ENCODE results near the gene ATG10. TPM values are rescaled to one million over a fixed set of nuclear protein-coding genes. Genes with fewer than 3 reads are reported as not detected.
"Not testable (repeated sequence)": the region's sequence is repeated elsewhere in the genome, so short reads cannot be mapped to it uniquely, and the experiment has no call there.

The ATG10 gene
- polyA plus RNA-seq, 1 experiment = 1.7 TPM

DNA sequence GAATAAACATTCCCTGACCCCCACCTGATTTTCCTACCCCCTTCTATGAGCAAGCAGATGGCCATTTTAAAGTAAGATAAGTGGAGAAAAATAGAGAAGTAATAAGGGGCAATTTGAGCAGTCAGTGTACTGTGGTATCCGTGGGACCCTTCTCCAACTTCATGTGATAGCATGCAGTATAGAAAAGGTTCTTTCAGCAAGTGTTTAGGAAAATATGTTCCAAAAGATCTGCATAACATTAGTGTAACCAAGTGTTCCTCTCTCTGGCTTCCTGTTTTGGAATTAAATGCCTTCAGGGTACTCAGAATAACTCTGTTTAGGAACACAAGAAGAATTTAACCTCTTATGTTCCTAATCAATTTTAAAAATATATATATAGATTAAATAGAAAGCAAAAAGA, 134.9 kb downstream of the ATG10 start:
- DNase-seq (ENCODE audit: low read depth) = no peak
- ChIA-PET CTCF (interaction anchor here (0.7 to 4.6 kb wide), 9 partner anchors 10 to 268 kb away, joined by 3 to 30 read pairs (median 4); no protein-coding TSS in a partner anchor), POLR2A (no interaction called here)
- TF ChIP-seq, protein P1, sequence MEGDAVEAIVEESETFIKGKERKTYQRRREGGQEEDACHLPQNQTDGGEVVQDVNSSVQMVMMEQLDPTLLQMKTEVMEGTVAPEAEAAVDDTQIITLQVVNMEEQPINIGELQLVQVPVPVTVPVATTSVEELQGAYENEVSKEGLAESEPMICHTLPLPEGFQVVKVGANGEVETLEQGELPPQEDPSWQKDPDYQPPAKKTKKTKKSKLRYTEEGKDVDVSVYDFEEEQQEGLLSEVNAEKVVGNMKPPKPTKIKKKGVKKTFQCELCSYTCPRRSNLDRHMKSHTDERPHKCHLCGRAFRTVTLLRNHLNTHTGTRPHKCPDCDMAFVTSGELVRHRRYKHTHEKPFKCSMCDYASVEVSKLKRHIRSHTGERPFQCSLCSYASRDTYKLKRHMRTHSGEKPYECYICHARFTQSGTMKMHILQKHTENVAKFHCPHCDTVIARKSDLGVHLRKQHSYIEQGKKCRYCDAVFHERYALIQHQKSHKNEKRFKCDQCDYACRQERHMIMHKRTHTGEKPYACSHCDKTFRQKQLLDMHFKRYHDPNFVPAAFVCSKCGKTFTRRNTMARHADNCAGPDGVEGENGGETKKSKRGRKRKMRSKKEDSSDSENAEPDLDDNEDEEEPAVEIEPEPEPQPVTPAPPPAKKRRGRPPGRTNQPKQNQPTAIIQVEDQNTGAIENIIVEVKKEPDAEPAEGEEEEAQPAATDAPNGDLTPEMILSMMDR (IDR thresholded peaks at IDR 0.05; ENCODE audit: insufficient read depth, low read depth, low read length) = no peak
- Histone ChIP-seq H3K36me3 (ENCODE audit: control insufficient read depth, insufficient read depth, low read length) (no peaks in the 10 kb centered on the region), H3K4me3 (ENCODE audit: low read depth, low read length) (no peak overlapping the region), H3K27me3 (ENCODE audit: control insufficient read depth, insufficient read depth, low read length) (no peaks in the 10 kb centered on the region)

DNA sequence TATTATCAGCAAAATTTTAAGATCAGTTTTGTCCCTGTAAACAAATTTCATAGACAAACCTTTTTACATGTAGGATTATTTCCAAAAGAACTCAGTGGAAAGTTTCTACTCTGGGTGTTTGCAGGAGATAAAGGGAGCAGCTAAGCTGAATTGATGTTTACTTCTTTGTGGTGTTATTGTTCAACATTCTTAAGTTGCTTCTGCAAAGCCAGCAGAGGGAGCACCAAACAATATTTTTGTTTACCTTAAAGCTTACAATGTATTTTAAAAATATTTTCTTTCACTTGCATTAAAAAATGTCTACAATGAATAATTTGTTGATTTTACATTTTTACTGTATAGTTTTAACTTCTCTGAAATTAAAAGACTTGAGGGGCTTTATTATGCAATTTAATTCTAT, 135.4 kb downstream of the ATG10 start:
- CTCF ChIA-PET = interaction anchor here (0.7 to 4.6 kb wide), 7 partner anchors 10 to 268 kb away, joined by 3 to 30 read pairs (median 4); no protein-coding TSS in a partner anchor
- Histone ChIP-seq H3K4me3 (ENCODE audit: low read depth, low read length) (no peak overlapping the region), H3K36me3 (ENCODE audit: control insufficient read depth, insufficient read depth, low read length) (no peaks in the 10 kb centered on the region), H3K27me3 (ENCODE audit: control insufficient read depth, insufficient read depth, low read length) (no peaks in the 10 kb centered on the region)
- POLR2A ChIA-PET = no interaction called here
- no peak for DNase-seq (ENCODE audit: low read depth)
- TF ChIP-seq, protein P1 (IDR thresholded peaks at IDR 0.05; ENCODE audit: insufficient read depth, low read depth, low read length) = peak; percentile 53

DNA sequence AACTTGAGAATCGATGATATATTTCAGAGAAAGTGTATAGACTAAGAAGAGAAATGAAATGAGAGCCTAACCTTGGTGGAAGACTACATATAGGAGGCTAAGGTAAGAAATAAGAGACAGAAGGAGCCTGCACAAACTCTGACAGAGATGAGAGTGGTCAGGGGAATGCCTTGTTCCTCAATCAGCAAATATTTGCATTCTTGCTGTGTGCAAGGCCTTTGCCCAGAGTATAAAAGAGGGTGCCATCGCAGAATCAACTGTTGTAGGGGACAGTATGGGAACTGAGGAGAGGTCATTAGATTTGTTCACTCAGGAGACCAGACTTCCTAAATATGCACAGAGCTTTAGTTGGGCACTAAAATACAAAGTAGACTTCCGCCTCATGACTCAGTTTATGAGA, 137.2 kb downstream of the ATG10 start:
- no peak for DNase-seq (ENCODE audit: low read depth)
- H3K4me3 ChIP-seq (ENCODE audit: low read depth, low read length) = no peak overlapping the region
- ChIA-PET POLR2A (no interaction called here), CTCF (interaction anchor here (0.6 to 4.6 kb wide), 2 partner anchors 42 to 56 kb away, joined by 3 to 30 read pairs; no protein-coding TSS in a partner anchor)
- no peaks in the 10 kb centered on the region for H3K27me3 ChIP-seq (ENCODE audit: control insufficient read depth, insufficient read depth, low read length)
- no peaks in the 10 kb centered on the region for H3K36me3 ChIP-seq (ENCODE audit: control insufficient read depth, insufficient read depth, low read length)
- TF ChIP-seq, protein P1 (IDR thresholded peaks at IDR 0.05; ENCODE audit: insufficient read depth, low read depth, low read length) = no peak

DNA sequence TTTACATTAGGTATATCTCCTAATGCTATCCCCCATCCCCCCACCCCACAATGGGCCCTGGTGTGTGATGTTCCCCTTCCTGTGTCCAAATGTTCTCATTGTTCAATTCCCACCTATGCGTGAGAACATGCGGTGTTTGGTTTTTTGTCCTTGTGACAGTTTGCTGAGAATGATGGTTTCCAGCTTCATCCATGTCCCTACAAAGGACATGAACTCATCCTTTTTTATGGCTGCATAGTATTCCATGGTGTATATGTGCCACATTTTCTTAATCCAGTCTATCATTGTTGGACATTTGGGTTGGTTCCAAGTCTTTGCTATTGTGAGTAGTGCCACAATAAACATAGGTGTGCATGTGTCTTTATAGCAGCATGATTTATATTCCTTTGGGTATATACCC, 138.1 kb downstream of the ATG10 start:
- H3K4me3 ChIP-seq (ENCODE audit: low read depth, low read length); H3K27me3 ChIP-seq (ENCODE audit: control insufficient read depth, insufficient read depth, low read length); H3K36me3 ChIP-seq (ENCODE audit: control insufficient read depth, insufficient read depth, low read length); POLR2A ChIA-PET; DNase-seq (ENCODE audit: low read depth); CTCF ChIA-PET: not testable (repeated sequence)

DNA sequence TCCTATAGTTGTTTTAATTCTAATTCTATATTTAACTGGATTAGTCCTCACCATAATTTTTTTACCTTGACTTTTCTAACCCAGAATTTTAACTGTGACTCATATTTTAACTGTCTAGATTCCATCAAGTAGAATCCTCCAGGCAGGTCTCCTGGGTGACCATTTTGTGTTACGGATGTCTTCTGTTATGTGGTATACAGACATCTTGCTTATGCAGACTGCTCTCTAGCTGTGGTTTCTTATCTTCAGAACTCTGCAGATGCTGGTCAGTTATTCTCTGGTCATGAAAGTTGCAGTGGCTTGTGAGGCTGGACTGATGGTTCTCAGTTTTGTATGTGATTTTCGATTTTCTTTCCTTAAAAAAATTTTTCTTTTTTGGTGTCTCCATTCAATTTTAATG, 139.4 kb downstream of the ATG10 start:
- no peaks in the 10 kb centered on the region for H3K36me3 ChIP-seq (ENCODE audit: control insufficient read depth, insufficient read depth, low read length)
- no peak for DNase-seq (ENCODE audit: low read depth)
- no peak overlapping the region for H3K4me3 ChIP-seq (ENCODE audit: low read depth, low read length)
- TF ChIP-seq, protein P1 (IDR thresholded peaks at IDR 0.05; ENCODE audit: insufficient read depth, low read depth, low read length) = no peak
- CTCF ChIA-PET = no interaction called here
- POLR2A ChIA-PET = no interaction called here
- no peaks in the 10 kb centered on the region for H3K27me3 ChIP-seq (ENCODE audit: control insufficient read depth, insufficient read depth, low read length)

DNA sequence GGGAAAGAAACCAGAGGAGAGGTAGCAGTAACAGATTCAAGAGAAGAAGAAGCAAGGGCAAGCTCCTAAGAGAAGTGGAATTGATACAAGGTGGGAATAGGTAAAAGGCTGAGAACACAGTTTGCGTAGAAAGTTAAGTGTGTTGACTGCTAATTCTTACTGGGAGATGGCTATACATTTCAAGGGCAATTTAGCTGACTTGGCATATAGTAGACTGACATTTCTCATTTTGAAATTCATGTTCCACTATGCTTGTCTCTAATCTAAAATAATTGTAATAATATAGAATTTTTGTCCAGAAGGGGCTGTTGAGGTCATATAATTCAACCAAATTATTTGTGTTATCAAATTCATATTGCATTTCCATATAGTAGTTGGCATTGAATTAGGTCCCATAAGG, 144.0 kb downstream of the ATG10 start:
- CTCF ChIA-PET = interaction anchor here (0.6 kb wide), 1 partner anchor 609 kb away, joined by 5 read pairs; no protein-coding TSS in a partner anchor
- POLR2A ChIA-PET = no interaction called here
- TF ChIP-seq, protein P1 (IDR thresholded peaks at IDR 0.05; ENCODE audit: insufficient read depth, low read depth, low read length) = no peak

More for the DNA sequence above, 144.0 kb downstream of the ATG10 start:
- no peaks in the 10 kb centered on the region for H3K36me3 ChIP-seq (ENCODE audit: control insufficient read depth, insufficient read depth, low read length)
- H3K27me3 ChIP-seq (ENCODE audit: control insufficient read depth, insufficient read depth, low read length) = no peaks in the 10 kb centered on the region
- no peak overlapping the region for H3K4me3 ChIP-seq (ENCODE audit: low read depth, low read length)
- no peak for DNase-seq (ENCODE audit: low read depth)

Data from BJ (cell line).